GM18868 (cell line): ENCODE data around the gene DCLK1.

ENCODE experiments used
- ATAC-seq: cut with Tn5 transposase; IDR thresholded peaks from one replicate; pipeline ENCODE4 v1.9.1; 2021; ENCODE audit warnings: mild to moderate bottlenecking, moderate library complexity; ENCODE audit not compliant: unreplicated experiment

Gene DCLK1

DNA sequence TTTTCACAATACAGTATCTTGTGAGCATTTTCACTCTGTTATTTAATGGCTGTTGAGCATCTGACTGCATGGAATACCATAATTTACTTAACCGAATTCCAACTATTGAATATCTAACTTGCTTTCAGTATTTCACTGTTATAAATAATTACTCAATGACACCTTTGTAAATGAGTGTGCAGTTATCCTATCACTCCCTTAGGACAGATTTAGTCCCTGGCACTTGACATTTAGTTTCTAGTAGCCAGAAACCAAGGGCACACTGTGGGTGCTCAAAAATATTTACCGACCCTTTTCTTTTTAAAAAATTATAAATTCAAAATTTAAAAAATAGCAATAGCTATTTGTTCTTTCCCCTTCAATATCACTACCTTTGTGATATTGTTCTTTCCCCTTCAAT lies 258.8 kb downstream of the DCLK1 start:
- no peak for ATAC-seq

DNA sequence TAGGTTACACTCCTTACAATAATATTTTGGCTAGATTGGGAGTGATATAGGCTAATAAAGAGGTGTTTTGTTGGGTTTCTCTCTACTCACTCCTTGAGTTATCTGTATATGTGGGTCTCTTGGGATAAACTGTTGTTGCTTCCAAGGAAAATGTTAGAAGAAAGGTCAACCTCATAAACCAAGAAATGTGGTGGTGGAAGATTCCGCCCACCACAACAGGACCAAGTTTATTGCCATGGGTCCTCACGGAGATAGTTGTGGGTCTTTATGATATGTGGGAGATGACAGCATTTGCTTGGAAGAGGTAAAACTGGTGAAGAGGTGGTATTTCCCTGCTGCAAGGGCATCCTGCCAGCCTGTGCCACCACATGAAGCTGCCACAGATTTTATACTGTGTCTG lies 259.6 kb downstream of the DCLK1 start:
- no peak for ATAC-seq

DNA sequence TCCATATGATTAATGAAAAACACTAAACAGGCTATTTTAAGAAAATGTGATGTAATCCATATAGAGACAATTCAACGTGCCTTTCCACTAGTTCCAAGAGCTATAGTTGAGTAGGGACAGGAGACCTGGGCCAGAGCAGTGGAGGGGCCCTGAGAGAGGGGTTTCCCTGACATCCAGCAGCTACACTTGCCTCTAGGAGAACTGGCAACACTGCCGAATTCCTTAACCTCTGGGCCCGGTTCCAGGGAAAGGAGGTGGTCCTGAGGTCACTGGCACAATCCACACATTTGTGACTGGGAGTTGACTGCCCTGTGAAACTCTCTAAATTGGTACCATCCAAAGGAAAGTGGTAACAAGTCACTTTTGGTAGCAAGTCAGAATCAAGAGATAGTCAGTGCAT lies 264.4 kb downstream of the DCLK1 start:
- ATAC-seq: no peak

DNA sequence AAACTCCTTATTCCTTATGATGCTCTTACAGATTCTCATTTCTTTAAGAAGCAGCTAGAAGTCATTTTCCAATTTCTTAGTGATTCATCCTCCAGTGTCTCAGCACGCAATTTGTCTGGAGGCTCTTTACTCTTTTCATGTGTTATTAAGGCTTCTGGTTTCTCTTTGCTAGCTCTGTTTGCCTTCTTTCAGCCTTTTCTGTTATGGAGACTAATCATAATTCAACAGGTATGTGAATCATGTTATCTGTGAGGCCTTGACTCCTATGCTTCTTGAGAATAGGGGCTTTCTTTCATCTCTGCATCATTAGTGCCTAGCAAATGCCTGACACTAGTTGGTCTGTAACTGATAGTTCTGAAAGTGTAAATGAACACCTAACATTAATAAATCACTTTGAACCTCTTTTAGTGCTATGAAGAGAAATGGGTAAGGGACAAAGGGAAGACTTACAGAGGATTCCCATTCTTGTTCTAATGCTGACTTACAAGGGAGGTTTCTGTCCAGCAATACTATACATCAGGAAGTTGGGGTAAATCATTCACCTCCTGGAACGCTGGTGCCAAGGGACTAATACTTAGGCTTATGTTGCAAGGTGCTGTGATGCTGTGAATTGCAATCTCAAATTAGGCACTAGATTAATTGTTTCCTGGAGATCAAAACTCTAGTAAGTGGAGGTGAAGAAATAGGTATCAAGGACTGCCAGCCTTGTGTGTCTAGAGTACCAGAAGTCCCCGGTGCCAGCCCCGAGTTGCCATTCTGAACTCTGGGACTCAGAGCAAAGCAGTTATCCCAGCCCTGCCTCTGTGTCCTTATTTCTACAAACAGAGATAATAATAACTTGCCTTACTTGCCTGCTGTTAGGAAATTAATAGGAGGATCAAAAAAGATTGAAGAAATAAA lies 265.6 kb downstream of the DCLK1 start:
- ATAC-seq: no peak

DNA sequence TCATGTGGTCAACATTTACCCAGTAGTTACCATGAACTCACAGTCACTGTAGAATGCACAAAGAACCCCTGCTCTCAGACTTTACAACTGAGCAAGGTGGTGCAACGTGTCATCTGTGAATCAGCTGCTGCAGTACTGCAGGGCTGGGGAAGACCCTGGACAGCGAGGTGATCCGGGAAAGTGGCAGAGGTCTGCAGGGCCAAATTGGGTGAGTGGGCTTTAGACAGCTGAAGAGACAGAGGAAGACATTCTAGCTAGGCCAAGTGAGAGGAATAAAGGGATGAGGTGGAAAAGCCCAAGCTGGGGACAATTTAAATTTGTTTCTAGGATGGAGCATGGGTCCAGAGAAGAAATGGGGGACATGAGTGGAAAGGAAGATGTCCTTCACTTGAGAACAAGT lies 270.5 kb downstream of the DCLK1 start:
- ATAC-seq: no peak

DNA sequence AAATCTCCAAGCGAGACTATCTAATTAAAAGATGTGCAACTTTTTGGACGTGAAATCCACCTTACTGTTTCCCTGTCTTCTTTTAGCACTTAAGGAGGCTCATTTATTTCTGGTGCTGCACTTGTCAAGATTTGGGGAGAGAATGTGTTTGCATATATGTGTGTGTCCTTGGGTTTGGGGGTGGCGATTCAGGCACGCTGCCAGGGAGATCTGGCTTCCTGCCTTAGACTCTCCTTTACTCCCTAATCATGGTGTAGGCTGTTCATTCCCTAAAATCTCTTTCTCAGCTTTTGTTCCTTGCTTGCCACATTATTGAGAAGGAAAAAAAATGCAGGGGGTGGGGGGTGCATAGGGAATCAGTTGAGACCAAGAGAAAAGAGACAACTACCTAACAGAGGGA lies 271.2 kb downstream of the DCLK1 start:
- ATAC-seq: no peak

DNA sequence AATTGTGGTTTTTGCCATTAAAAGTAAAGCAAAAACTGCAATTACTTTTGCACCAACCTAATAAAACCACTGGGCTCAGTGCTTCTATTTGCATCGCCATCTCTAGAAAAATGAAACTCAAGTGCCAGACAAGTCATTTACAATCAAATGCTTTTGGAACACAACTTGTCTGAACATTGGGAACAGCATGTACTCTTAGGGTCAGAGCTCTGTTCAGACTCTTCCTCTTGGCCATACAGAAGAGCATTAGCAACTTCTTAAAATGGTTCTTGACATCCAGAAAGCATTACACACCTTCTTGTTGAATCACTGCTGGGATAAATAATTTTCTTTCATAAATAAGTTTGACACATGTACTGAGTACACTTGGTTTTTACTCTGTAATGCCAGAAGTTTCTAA lies 272.5 kb downstream of the DCLK1 start:
- ATAC-seq: no peak

DNA sequence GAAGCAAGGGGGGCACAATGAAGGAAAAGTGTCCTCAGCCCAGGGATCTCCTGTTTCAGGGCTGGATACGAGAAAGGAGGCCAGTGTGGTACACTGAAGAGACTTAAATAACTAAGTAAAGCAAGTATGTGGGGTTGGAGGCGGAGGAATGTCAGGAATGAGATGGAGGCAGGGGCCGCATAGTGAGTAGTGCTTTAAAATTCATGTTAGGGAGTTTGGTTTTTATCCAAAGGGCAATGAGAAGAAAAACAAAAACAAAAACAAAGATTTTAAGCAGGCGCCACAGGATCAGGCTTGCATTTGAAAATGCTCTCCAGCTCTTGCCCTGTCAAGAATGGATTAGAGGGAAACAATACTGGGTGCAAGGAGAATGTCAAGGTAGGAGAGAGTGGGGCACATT lies 273.4 kb downstream of the DCLK1 start:
- ATAC-seq: no peak

DNA sequence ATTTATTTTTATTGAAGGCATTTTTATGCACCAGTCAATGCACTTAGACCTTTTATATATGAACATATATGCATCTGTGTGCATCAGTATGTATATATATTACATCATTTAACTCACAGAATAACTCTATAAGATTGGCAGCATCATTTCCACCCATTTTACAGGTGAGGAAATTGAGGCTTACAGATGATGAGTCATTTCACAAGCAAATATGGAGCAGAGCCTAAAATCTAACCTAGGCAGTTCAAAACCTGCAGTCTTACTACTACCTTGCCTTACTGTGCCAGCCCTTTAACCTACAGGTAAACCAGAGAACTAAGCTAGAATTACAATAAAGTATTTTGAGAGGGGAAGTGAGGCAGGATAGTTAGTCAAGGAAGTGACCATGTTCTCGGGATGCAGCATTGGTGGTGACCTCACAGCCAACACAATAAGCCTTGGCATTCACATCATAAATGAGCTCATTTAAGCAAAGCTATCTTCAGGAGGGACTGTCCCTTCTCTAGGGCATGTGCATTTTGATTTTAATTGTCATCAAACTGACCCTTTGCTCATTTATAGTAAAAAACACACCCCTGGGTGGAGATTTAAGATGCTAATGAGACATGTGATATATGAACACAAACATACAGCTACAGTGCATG lies 274.3 kb downstream of the DCLK1 start:
- no peak for ATAC-seq

DNA sequence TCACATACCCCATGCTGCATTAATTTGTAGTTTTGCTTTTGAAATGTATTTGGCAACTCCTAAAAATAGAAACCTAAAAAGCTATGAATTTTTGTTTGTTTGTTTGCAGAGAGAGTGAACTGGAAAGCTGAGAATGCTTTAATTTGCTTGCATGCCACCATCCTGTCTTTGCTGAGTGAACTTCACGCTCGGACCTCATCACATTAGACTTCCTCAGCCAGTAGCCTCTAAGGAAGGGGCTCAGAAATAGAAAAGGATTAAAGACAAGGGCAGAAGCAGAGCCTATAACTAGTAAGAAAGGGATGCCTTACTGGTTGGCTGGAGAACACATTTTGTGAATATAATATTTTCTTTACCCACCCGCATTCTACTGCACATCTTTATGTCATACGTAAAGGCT lies 275.1 kb downstream of the DCLK1 start:
- ATAC-seq: no peak

DNA sequence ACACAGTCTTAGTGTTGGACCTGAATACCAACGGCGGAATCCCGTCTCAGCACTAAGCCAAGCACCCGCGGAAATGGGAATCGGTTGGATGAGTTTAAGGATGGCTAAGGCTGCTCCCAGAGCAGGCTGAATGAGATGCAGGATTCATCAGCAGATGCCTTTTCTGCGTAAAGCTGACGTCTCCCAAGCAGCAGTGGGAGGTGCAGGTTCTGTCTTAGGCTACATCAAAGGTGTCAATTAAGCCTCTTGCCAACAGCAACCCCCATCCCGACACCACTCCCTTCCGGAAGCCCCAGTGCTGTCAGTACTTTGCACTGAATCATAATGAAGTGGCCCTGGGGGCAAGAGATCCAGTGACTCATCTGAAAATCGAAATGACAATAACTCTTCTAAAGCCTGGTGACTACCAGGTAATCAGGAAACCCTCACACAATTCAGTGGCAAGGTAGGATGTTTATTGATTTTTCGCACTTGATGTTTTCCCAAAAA lies 275.6 kb downstream of the DCLK1 start:
- ATAC-seq: no peak

DNA sequence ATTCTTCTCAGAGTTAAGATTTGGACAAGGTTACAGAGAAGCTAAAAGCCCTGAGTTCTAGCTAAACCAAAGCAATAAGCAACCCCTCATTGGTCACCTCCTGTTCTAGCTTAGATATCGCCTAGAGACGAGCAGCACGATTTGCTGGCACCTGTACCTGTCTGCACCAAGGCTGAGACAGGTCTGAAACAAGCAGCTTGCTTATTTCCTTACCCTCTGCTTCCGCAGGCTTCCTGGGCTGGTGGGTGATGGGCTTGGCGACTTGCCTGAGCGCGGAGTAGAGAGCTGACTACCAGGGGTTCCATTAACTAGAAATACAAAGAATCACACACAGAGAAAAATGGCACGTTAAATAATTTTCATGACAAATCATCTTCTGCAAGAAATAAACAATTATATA lies 276.9 kb downstream of the DCLK1 start:
- no peak for ATAC-seq

DNA sequence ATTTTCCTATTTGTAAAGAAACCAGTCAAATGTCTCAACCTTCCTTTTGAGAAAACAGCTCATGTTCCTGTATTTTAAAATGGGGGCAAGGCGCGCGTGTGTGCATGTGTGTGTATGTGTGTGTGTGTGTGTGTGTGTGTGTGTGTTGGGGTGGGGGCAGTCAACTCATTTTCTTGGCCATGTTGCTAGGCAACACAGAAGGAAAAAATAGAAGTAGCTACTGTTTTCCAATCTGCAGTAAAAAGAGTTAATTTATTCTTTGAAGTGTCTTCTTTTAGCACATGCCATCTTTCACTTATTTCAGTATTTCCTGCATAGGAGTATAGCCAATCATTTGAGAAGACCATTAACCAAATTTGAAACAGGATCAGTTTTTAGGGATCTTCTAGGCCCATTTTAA lies 279.3 kb downstream of the DCLK1 start:
- ATAC-seq: no peak

DNA sequence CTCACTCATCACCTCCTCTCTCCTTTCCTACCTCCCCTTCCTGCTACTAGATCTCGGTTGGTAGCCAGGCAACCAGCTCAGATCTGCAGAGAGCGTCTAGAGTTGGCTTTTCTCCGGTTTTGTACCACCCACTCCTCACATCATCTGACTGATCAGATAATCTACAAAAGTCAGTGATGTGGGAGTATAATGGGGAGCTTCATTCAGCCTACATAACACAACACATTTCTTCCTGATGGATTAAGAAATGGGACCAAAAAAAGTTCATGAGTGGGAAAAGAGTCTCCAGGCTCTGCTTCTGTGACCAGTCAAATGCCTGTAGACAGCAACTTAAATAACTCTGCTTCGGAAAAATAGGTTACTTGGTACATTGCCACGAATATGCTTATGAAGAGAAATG lies 279.8 kb downstream of the DCLK1 start:
- no peak for ATAC-seq

DNA sequence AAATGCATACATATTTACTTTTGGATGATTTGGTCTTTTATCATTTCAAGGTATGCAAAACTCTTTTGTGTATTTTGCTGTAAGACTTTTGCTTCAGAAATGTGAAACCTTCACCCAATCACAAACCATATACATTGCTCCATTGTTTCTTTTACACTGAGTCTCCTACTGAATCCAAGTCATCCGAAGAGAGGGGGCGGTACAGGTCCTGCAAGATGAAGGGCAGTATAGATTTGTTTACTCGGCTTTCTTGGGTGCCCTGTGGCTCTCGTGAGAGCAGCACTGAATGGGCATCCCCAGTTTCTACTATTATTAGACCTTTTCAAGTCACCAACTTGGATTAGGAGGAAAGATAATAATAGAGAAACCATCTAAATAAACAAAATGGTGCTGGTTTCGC lies 280.6 kb downstream of the DCLK1 start:
- ATAC-seq: no peak

DNA sequence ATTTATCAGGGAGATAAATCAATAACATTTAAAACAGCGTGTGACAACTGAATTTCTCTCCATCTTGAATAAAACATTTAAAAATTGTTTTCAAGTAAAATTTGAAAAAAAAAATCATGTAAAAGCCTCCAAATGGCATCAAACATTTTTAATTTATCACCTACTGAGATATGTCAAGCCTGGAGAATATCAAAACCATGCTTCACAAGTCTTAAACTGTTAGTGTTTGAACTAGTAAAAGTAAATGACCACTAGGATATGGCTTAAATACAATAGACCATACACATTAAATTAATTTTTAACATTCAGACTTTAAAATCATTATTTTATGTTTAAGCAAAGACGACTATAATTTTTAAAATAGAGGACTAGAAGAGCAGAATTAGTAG lies 281.9 kb downstream of the DCLK1 start:
- ATAC-seq: no peak

DNA sequence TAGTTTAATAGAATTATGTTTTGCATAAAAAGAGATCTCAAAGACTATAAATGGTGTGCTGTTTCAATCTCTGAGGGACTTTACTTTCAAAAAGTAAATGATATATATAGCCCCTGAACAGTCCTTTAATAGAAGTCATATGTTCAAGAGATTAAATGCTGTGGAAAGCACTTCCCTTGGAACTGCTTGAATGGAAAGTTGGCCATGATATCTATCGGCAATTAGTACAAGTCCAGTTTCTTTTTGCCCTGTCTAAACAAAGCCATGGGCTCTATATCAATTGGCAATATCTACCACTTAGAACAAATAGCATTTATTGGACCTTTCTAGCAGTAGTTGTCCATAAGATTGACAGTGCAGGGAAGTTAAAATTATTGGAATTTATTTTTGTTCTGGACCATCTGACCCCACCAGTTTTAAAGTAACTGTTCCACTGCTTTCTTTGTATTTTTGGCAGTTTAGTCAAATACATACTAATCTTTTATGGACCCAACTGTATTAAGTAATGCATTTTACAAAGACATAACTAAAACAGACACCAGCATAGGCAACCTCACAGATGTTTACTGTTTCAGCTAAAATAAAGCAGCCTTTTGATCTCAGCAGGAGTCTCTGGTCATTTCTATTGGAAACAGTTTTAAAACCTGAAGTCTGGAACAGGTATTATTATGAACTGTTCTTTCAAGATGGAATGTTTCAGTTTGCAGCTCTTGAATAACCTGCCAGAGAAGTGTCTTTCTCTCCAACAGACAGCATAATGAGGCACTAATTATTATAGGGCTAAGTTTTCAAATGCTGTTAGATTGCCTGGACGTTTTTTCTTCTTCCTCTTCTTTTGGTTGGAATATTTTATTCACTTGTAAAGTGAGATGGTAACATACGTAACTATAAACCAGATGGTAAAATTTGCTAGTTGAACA lies 282.6 kb downstream of the DCLK1 start:
- no peak for ATAC-seq

DNA sequence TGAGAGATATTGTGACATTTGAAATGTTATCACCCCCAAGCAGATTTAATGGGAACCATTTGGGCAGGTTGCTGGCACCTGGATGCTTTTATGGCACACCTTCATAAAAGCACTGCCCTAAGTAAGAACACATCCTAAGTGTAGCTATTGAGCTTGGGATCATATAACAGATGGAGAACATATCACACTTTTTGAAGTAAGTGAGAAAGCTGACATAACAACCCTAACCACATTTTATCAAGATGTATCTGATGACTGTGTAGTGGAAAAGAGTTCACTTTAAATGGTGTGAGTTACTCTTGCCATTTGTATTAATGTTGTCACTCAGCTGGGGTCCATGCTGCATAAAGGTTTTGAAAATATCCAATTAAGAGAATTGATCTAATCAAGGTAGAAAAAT lies 287.9 kb downstream of the DCLK1 start:
- no peak for ATAC-seq

DNA sequence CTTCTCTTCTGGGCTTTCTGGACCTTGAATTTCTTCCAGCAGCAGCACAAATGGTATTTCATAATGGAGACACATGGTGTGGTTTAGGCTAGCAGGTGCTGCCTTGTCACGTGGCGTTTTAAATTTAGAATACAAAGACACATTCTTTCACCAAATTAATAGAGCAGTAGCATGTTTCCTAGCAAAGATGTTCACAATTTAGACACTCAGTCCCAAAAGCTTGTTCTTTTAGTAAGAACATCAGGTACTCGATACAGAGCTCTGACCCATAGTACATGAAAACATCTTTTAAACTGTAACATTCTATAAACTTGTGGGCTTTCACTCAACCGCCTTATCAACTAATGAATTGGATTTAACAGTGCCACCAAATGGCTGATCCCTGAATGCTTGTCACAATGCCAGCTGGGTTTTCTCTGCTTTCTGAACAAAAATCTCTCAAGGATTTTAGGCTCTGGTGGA lies 290.1 kb downstream of the DCLK1 start:
- no peak for ATAC-seq

DNA sequence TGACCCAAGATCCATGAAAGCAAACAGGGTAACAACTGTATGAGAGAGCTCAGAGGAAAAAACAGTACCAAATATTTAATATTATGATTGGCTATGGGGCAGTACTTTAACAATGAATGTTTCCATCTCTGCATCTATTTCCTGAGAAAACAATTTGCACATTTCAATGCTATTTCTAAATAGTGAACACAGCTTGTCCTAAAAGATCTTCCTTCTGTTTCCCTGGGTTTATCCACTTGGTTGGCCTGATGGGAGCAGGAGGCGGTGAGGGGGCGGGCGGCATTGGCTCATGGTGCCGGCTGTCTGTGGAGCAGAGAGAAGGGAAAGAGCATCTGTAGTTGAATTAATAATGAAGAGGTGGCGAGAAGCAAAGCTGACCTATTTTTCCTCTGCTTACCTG lies 291.4 kb downstream of the DCLK1 start:
- ATAC-seq: no peak

DNA sequence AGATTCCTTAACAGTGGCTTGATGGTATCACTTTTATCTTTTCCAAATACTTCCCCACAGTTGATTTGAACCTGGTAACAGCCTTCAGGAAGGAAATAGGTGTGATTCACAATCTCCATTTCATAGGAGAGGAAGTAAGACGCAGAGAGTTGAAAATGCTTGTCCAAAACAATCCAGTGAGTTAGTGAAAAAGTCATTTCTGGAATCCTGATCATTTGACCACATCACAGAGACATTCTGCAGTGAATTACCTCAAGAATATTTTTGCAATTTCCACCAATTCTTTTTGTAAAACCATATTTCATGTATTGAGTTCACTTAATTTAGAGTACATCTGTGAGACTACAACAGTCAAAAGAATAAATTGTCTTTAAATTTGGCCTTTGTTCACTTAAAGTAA lies 292.8 kb downstream of the DCLK1 start:
- ATAC-seq: no peak
